Mesenchymal stem cell (in vitro differentiated cells and primary cell): ENCODE data around the gene NOC2L.

ENCODE experiments used
- DNase-seq: peaks from one replicate; pipeline ENCODE4 v3.0.0-alpha.2; 2013
- H2AFZ ChIP-seq: one replicate; pipeline ENCODE4 v1.6.1; 2013; ENCODE audit warnings: low read depth, mild to moderate bottlenecking, control low read depth, inconsistent platforms, low read length, moderate library complexity
- H2AK5ac ChIP-seq: 2 replicates; pipeline ENCODE4 v1.6.1; 2013; ENCODE audit warnings: low read length, moderate library complexity, mild to moderate bottlenecking, inconsistent platforms; ENCODE audit not compliant: severe bottlenecking
- H2BK120ac ChIP-seq: one replicate; pipeline ENCODE4 v1.6.1; 2013; ENCODE audit warnings: low read depth, mild to moderate bottlenecking, inconsistent platforms, low read length, moderate library complexity
- H2BK12ac ChIP-seq, 2 experiments: one replicate each; pipeline ENCODE4 v1.6.1; 2013; ENCODE audit warnings: inconsistent platforms in 2 of 2, low read length in 2 of 2, mild to moderate bottlenecking in 2 of 2, moderate library complexity in 2 of 2, control low read depth in 1 of 2
- H2BK15ac ChIP-seq: one replicate; pipeline ENCODE4 v1.6.1; 2013; ENCODE audit warnings: mild to moderate bottlenecking, low read depth, inconsistent platforms; ENCODE audit not compliant: poor library complexity, severe bottlenecking
- H2BK5ac ChIP-seq: 2 replicates; pipeline ENCODE4 v1.6.1; 2013; ENCODE audit warnings: low read depth, mild to moderate bottlenecking, low read length, control low read depth, inconsistent platforms; ENCODE audit not compliant: poor library complexity, severe bottlenecking
- H3K14ac ChIP-seq, 2 experiments: one replicate each; pipeline ENCODE4 v1.6.1; 2013; ENCODE audit warnings: inconsistent platforms in 2 of 2, low read length in 2 of 2, control low read depth in 1 of 2, mild to moderate bottlenecking in 1 of 2, moderate library complexity in 1 of 2
- H3K18ac ChIP-seq, 2 experiments: one replicate each; pipeline ENCODE4 v1.6.1; 2013; ENCODE audit warnings: inconsistent platforms in 2 of 2, low read length in 2 of 2, control low read depth in 1 of 2, low read depth in 1 of 2, mild to moderate bottlenecking in 1 of 2
- H3K23ac ChIP-seq, 2 experiments: one replicate each; pipeline ENCODE4 v1.6.1; 2013; ENCODE audit warnings: inconsistent platforms in 2 of 2, low read length in 2 of 2, mild to moderate bottlenecking in 2 of 2, moderate library complexity in 2 of 2, control low read depth in 1 of 2
- H3K27ac ChIP-seq: 2 replicates; pipeline ENCODE4 v1.5.1; 2013; ENCODE audit warnings: mild to moderate bottlenecking, moderate library complexity, low read length, control low read depth, inconsistent platforms; ENCODE audit not compliant: poor library complexity, severe bottlenecking
- H3K27me3 ChIP-seq, 2 experiments: 2 replicates each; pipeline versions ENCODE4 v1.6.1 to v1.7.0; 2013; ENCODE audit warnings: low read length in 2 of 2, mild to moderate bottlenecking in 2 of 2, moderate library complexity in 2 of 2, control low read depth in 1 of 2, inconsistent platforms in 1 of 2; ENCODE audit not compliant: control insufficient read depth in 1 of 2, insufficient read depth in 1 of 2
- H3K36me3 ChIP-seq, 2 experiments: 2 replicates each; pipeline versions ENCODE4 v1.6.1 to v1.7.0; 2013; ENCODE audit warnings: low read length in 2 of 2, control low read depth in 1 of 2, inconsistent platforms in 1 of 2, low read depth in 1 of 2, mild to moderate bottlenecking in 1 of 2; ENCODE audit not compliant: insufficient read depth in 2 of 2, control insufficient read depth in 1 of 2
- H3K4ac ChIP-seq, 2 experiments: one replicate each; pipeline ENCODE4 v1.6.1; 2013; ENCODE audit warnings: inconsistent platforms in 2 of 2, low read length in 2 of 2, mild to moderate bottlenecking in 2 of 2, moderate library complexity in 2 of 2, control low read depth in 1 of 2, low read depth in 1 of 2
- H3K4me1 ChIP-seq: 2 replicates; pipeline ENCODE4 v1.6.1; 2013; ENCODE audit warnings: low read depth, low read length, control low read depth; ENCODE audit not compliant: control insufficient read depth, insufficient read depth
- H3K4me2 ChIP-seq: 2 replicates; pipeline ENCODE4 v1.6.1; 2013; ENCODE audit warnings: low read length, mild to moderate bottlenecking, inconsistent platforms; ENCODE audit not compliant: poor library complexity, severe bottlenecking
- H3K4me3 ChIP-seq, 2 experiments: 2 replicates each; pipeline versions ENCODE4 v1.5.1 to v1.7.0; 2013; ENCODE audit warnings: low read length in 2 of 2, mild to moderate bottlenecking in 2 of 2, control low read depth in 1 of 2, low read depth in 1 of 2; ENCODE audit not compliant: insufficient read depth in 1 of 2
- H3K79me1 ChIP-seq: replicated peaks from 2 replicates; pipeline ENCODE4 v1.6.1; 2013; ENCODE audit warnings: mild to moderate bottlenecking, control low read depth, low read length, inconsistent platforms; ENCODE audit not compliant: poor library complexity, severe bottlenecking
- H3K9ac ChIP-seq: 2 replicates; pipeline ENCODE4 v1.7.0; 2013; ENCODE audit warnings: mild to moderate bottlenecking, low read length, moderate library complexity
- H3K9me3 ChIP-seq: 2 replicates; pipeline ENCODE4 v1.7.0; 2013; ENCODE audit warnings: mild to moderate bottlenecking, low read length; ENCODE audit not compliant: control insufficient read depth
- H4K8ac ChIP-seq: one replicate; pipeline ENCODE4 v1.6.1; 2013; ENCODE audit warnings: inconsistent platforms, mild to moderate bottlenecking, low read length, moderate library complexity
- H4K91ac ChIP-seq: one replicate; pipeline ENCODE4 v1.6.1; 2013; ENCODE audit warnings: mild to moderate bottlenecking, low read length, inconsistent platforms
- WGBS: methylation state at CpG from one replicate; pipeline ENCODE4 v1.1.7; 2013; ENCODE audit warnings: mixed read lengths; 5-methylcytosine and 5-hydroxymethylcytosine counted together

Gene NOC2L

GRCh38 chr1:925561-926421 lies 33.3 kb downstream of the NOC2L start:
- WGBS: 4% methylated on average over 60 of the region's 65 CpGs
- Histone ChIP-seq H2AK5ac (no peak overlapping the region), H2BK5ac (no peak overlapping the region), H3K36me3 (peaks cover 0 to 4% of the 10 kb centered on the region in 2 experiments), H4K8ac (no peak overlapping the region), H2BK12ac (no peak overlapping the region), H3K4ac (no peak overlapping the region), H3K9ac (no peak overlapping the region), H3K18ac (no peak overlapping the region), H3K79me1 (no peaks in the 10 kb centered on the region), H3K9me3 (no peaks in the 10 kb centered on the region), H3K23ac (peak overlapping the region in 1 of 2 experiments; percentile 37), H3K4me3 (peak overlapping the region; percentile 35 to 41), H3K14ac (peak overlapping the region in 1 of 2 experiments; percentile 15), H3K27me3 (peaks cover 46 to 68% of the 10 kb centered on the region in 2 experiments), H2BK120ac (no peak overlapping the region), H3K27ac (no peak overlapping the region), H3K4me2 (peak overlapping the region; percentile 55), H2AFZ (no peak overlapping the region), H2BK15ac (no peak overlapping the region), H4K91ac (no peak overlapping the region), H3K4me1 (peaks cover 52% of the 10 kb centered on the region)
- DNase-seq: no peak

- peak overlapping the region in 1 of 2 experiments; percentile 82 for H3K4ac ChIP-seq
- peak overlapping the region; percentile 7 for H2AFZ ChIP-seq
- H2AK5ac ChIP-seq: no peak overlapping the region
- H2BK15ac ChIP-seq: peak overlapping the region; percentile 79
- peak overlapping the region in 1 of 2 experiments; percentile 65 for H2BK12ac ChIP-seq
- peaks cover 0 to 4% of the 10 kb centered on the region in 2 experiments for H3K36me3 ChIP-seq
- H2BK120ac ChIP-seq: peak overlapping the region; percentile 23
- peak overlapping the region; percentile 38 for H4K8ac ChIP-seq
- H3K4me2 ChIP-seq: peak overlapping the region; percentile 71
- H3K14ac ChIP-seq: peak overlapping the region in 1 of 2 experiments; percentile 66
- no peak overlapping the region for H3K9ac ChIP-seq
- H3K23ac ChIP-seq: peak overlapping the region in 1 of 2 experiments; percentile 97
- peak overlapping the region; percentile 46 to 55 for H3K4me3 ChIP-seq
- peaks cover 55 to 70% of the 10 kb centered on the region in 2 experiments for H3K27me3 ChIP-seq
- H3K79me1 ChIP-seq: no peaks in the 10 kb centered on the region
- no peak overlapping the region for H3K27ac ChIP-seq
- H4K91ac ChIP-seq: no peak overlapping the region
- peaks cover 54% of the 10 kb centered on the region for H3K4me1 ChIP-seq
- peak; percentile 48 for DNase-seq
- WGBS: 2% methylated on average over 64 of the region's 120 CpGs
- no peak overlapping the region for H2BK5ac ChIP-seq
- no peaks in the 10 kb centered on the region for H3K9me3 ChIP-seq
- H3K18ac ChIP-seq: peak overlapping the region; percentile 52 to 88
These were observed 34.1 kb downstream of the NOC2L start for GRCh38 chr1:924656-925560.

GRCh38 chr1:923991-924655 lies 34.9 kb downstream of the NOC2L start:
- under 1% methylated on average over 64 of the region's 98 CpGs for WGBS
- no peaks in the 10 kb centered on the region for H3K79me1 ChIP-seq

More at GRCh38 chr1:923991-924655, 34.9 kb downstream of the NOC2L start:
- Histone ChIP-seq H3K27me3 (peaks cover 63 to 71% of the 10 kb centered on the region in 2 experiments), H3K27ac (no peak overlapping the region), H3K4ac (peak overlapping the region in 1 of 2 experiments; percentile 82), H3K9ac (no peak overlapping the region), H3K4me1 (peaks cover 54% of the 10 kb centered on the region), H4K8ac (peak overlapping the region; percentile 38), H3K9me3 (no peaks in the 10 kb centered on the region), H2BK120ac (peak overlapping the region; percentile 11), H3K4me3 (peak overlapping the region; percentile 46 to 55), H2AFZ (peak overlapping the region; percentile 7), H3K4me2 (peak overlapping the region; percentile 71), H3K14ac (no peak overlapping the region), H2BK12ac (peak overlapping the region in 1 of 2 experiments; percentile 65), H2BK15ac (peak overlapping the region; percentile 79), H3K23ac (peak overlapping the region in 1 of 2 experiments; percentile 30), H2BK5ac (no peak overlapping the region), H4K91ac (no peak overlapping the region), H2AK5ac (no peak overlapping the region), H3K36me3 (peaks cover 0 to 3% of the 10 kb centered on the region in 2 experiments), H3K18ac (peak overlapping the region; percentile 52 to 88)
- DNase-seq: no peak
